ENCODE data around the gene SIGLEC7.

SIGLEC7 gene

DNA sequence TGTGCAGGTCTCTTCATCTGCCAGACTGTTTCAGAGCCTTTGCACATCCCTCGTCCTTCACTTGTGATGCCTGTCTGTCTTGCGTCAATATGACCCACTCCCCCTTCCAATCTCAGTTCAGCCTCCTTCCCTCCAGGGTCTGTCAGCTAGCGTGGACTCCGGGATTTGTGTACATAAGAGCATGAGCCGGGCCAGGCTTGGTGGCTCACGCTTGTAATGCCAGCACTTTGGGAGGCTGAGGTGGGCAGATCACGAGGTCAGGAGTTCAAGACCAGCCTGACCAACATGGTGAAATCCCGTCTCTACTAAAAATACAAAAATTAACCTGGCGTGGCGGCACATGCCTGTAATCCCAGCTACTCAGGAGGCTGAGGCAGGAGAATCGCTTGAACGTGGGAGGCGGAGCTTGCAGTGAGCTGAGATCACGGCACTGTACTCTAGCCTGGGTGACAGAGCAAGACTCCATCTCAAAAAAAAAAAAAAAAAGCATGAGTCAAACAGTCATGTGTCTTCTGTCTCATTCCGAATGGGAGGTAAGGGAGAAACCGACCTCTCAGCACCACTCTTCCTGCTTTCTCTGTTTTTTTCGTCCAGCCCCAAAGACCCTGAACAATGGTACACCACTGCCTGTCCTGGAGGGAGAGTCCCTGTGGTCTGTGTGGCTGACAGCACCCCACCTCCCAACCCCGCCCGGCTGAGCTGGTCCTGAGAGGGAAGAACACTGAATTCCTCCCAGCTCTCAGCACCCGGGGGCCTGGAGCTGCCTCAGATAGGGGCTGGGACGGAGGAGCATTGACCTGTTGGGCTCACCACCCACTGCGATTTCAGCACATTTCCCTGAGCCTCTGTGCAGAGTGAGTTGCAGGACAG, 19.8 kb upstream of the SIGLEC7 start:
- no peak for TF ChIP-seq CTCF (IDR thresholded peaks at IDR 0.05; ENCODE audit: low read depth, low read length, missing control alignments)
- H3K4me3 ChIP-seq (replicated peaks; ENCODE audit: low read depth, low read length), result no peak overlapping the region
- DNase-seq (ENCODE audit: extremely low read depth, low read depth), result no peak

GRCh38 chr19:51123381-51123800, 18.7 kb upstream of the SIGLEC7 start:
- DNase-seq (ENCODE audit: extremely low read depth, low read depth), result no peak
- H3K4me3 ChIP-seq (replicated peaks; ENCODE audit: low read depth, low read length), result no peak overlapping the region
- no peak for TF ChIP-seq CTCF (IDR thresholded peaks at IDR 0.05; ENCODE audit: low read depth, low read length, missing control alignments)

GRCh38 chr19:51123802-51124201, 18.3 kb upstream of the SIGLEC7 start:
- DNase-seq (ENCODE audit: extremely low read depth, low read depth), result no peak
- TF ChIP-seq CTCF (IDR thresholded peaks at IDR 0.05; ENCODE audit: low read depth, low read length, missing control alignments), result no peak
- H3K4me3 ChIP-seq (replicated peaks; ENCODE audit: low read depth, low read length), result no peak overlapping the region

DNA sequence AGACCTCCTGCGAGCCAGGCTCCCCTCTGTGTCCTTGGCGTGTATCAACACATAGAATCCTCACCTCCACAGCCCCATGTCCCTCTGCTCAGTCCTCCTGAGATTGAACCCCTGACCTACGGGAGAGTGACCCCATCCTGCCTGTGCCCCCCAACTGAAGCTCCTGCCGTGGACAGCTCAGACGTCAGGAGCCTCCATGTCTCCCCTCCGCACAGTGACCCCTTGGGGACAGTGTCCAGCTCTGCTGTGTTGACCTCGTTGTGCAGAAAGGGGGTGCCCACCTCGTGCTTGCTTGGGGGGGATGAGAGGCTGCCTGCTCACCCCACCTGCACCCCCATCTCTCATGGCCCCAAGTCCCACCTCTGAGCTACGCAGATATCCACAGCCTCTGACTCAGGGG, 17.9 kb upstream of the SIGLEC7 start:
- no peak for TF ChIP-seq CTCF (IDR thresholded peaks at IDR 0.05; ENCODE audit: low read depth, low read length, missing control alignments)
- H3K4me3 ChIP-seq (replicated peaks; ENCODE audit: low read depth, low read length), result no peak overlapping the region
- DNase-seq (ENCODE audit: extremely low read depth, low read depth), result no peak

DNA sequence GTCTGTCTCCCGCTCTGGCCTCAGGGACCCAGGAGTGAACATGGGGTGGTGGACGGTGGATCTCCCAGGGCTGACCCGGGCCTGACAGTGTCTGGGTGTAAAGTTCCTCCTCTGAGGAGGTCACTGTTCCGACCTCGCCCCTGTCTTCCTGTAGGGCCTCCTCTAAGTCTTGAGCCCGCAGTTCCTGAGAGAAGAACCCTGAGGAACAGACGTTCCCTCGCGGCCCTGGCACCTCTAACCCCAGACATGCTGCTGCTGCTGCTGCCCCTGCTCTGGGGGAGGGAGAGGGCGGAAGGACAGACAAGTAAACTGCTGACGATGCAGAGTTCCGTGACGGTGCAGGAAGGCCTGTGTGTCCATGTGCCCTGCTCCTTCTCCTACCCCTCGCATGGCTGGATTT, 17.4 kb upstream of the SIGLEC7 start, which contains the start of gene SIGLEC9:
TSS of gene SIGLEC9 (plus strand) at position 178 of the 400 bp plus-strand sequence. CDS start at position 247, 69 bp downstream.
- H3K4me3 ChIP-seq (replicated peaks; ENCODE audit: low read depth, low read length), result no peak within 1 kb of the TSS

GRCh38 chr19:51125421-51126075, 16.6 kb upstream of the SIGLEC7 start:
- no peak for TF ChIP-seq CTCF (IDR thresholded peaks at IDR 0.05; ENCODE audit: low read depth, low read length, missing control alignments)
- DNase-seq (ENCODE audit: extremely low read depth, low read depth), result no peak
- H3K4me3 ChIP-seq (replicated peaks; ENCODE audit: low read depth, low read length), result no peak overlapping the region

More for the DNA sequence above, 17.4 kb upstream of the SIGLEC7 start, which contains the start of gene SIGLEC9:
- TF ChIP-seq CTCF (IDR thresholded peaks at IDR 0.05; ENCODE audit: low read depth, low read length, missing control alignments), result no peak
- DNase-seq (ENCODE audit: extremely low read depth, low read depth), result no peak
